ENCODE measurements around the gene ASB1.
"Not testable (repeated sequence)": the region's sequence is repeated elsewhere in the genome, so short reads cannot be mapped to it uniquely, and the experiment has no call there.

Gene ASB1

GRCh38 chr2:238438856-238439849 is 12.4 kb downstream of the ASB1 start:
- TF ChIP-seq CTCF (IDR thresholded peaks at IDR 0.05; ENCODE audit: insufficient read depth, low read depth, low read length, missing control alignments) = no peak
- no peak overlapping the region for H3K4me3 ChIP-seq (ENCODE audit: low read depth, low read length)
- no peak for DNase-seq (ENCODE audit: low read depth)

GRCh38 chr2:238439917-238440316 is 13.2 kb downstream of the ASB1 start:
- H3K4me3 ChIP-seq (ENCODE audit: low read depth, low read length) = no peak overlapping the region
- TF ChIP-seq CTCF (IDR thresholded peaks at IDR 0.05; ENCODE audit: insufficient read depth, low read depth, low read length, missing control alignments) = no peak
- DNase-seq (ENCODE audit: low read depth) = no peak

GRCh38 chr2:238440331-238440730 is 13.6 kb downstream of the ASB1 start:
- no peak for TF ChIP-seq CTCF (IDR thresholded peaks at IDR 0.05; ENCODE audit: insufficient read depth, low read depth, low read length, missing control alignments)
- H3K4me3 ChIP-seq (ENCODE audit: low read depth, low read length) = no peak overlapping the region
- no peak for DNase-seq (ENCODE audit: low read depth)

DNA sequence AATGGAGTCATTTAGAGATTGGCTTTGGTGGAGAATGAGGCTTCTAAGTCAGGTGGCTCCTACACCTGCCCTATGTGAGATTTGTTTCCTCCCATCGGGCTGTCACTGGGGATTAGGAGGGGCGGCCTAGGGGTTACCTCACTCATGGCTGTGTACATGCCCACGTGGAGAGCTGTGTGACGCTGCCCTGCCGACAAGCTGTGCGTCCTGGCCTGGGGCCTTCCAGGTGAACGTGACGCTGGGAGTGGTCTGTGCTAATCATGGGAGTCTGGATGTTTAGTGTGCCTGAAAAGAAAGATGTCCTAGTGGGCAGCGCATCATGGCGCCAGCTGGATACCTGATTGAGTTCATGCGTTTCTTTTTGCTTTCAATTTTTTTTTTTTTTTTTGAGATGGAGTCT is 14.0 kb downstream of the ASB1 start:
- H3K4me3 ChIP-seq (ENCODE audit: low read depth, low read length) = no peak overlapping the region
- TF ChIP-seq CTCF (IDR thresholded peaks at IDR 0.05; ENCODE audit: insufficient read depth, low read depth, low read length, missing control alignments) = no peak
- DNase-seq (ENCODE audit: low read depth) = no peak

DNA sequence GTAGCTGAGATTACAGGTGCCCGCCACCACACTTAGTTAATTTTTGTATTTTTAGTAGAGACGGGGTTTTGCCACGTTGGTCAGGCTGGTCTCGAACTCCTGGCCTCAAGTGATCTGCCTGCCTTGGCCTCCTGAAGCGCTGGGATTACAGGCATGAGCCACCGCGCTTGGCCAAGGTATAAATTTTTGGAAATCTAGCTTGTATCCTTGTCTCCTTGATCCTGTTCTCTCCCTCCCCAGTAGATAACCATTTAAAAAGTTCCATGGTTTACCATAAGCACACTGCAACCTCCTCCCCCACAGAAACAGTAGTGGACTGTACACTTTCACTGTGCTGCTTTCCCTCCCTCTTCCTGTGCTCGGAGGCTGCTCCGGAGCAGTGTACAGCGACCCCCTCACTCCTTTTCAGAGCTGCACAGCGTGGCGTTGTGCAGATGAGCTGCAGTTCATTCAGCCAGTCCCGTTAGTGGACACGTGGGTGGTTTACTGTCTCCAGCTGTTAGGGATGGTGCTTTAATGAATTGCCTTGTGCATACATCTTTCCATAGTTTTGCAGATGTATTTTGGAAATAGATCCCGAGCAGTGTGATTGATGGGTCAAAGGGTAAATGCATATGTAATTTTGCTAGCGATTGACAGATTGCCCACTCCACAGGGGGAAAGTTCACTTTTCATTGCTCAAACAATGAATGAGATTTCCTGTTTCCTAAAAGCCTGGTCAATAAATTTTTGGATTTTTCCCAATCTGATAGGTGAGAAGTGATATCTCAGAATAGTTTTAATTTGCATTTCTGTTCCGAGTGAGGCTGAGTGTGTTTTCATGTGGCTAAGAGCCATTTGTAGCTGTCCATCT is 14.8 kb downstream of the ASB1 start:
- TF ChIP-seq CTCF (IDR thresholded peaks at IDR 0.05; ENCODE audit: insufficient read depth, low read depth, low read length, missing control alignments) = no peak
- no peak for DNase-seq (ENCODE audit: low read depth)
- H3K4me3 ChIP-seq (ENCODE audit: low read depth, low read length) = no peak overlapping the region

DNA sequence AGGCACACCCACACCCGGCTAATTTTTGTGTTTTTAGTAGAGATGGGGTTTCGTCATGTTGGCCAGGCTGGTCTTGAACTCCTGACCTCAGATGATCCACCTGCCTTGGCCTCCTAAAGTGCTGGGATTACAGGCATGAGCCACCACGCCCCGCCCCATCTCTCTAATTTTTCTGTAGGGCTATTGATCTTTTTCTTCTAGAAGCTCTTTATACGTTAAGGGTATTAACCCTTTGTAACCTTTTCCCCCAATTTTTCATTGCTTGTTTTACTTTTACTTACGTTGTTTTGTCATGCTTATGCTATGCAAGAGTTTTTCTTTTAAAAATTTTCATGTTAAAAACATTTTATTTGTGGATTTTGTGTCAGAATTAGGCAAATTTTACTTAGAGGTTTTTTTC is 15.5 kb downstream of the ASB1 start:
- H3K4me3 ChIP-seq (ENCODE audit: low read depth, low read length); DNase-seq (ENCODE audit: low read depth): not testable (repeated sequence)

- TF ChIP-seq CTCF (IDR thresholded peaks at IDR 0.05; ENCODE audit: insufficient read depth, low read depth, low read length, missing control alignments) = no peak
- no peak for DNase-seq (ENCODE audit: low read depth)
- no peak overlapping the region for H3K4me3 ChIP-seq (ENCODE audit: low read depth, low read length)
These were observed 17.5 kb downstream of the ASB1 start for GRCh38 chr2:238444242-238444641.
